Liver (tissue), 3 donors: ENCODE measurements around the gene GPR132.

ENCODE experiments used
- CTCF ChIP-seq: fragments of 150-350 bp; IDR thresholded peaks from 2 replicates; pipeline ENCODE4 v1.5.1; 2017; ENCODE audit warnings: improper control_type of control experiment, low read depth, low read length; ENCODE audit not compliant: missing input control
- GABPA ChIP-seq, 2 donors: IDR thresholded peaks in 1 of 2; conservative IDR thresholded peaks in 1 of 2; 2 replicates each; pipeline ENCODE4 v1.6.1; 2016; ENCODE audit warnings: antibody characterized with exemption in 2 of 2, mild to moderate bottlenecking in 1 of 2, moderate library complexity in 1 of 2
- MAX ChIP-seq: IDR thresholded peaks from 2 replicates; pipeline ENCODE4 v1.6.1; 2016; ENCODE audit warnings: antibody characterized with exemption
- RAD21 ChIP-seq, 2 donors: IDR thresholded peaks; 2 replicates each; pipeline ENCODE4 v1.6.1; 2016; ENCODE audit warnings: antibody characterized with exemption in 2 of 2, mild to moderate bottlenecking in 2 of 2
- REST ChIP-seq: IDR thresholded peaks from 2 replicates; pipeline ENCODE4 v1.6.1; 2016; ENCODE audit warnings: antibody characterized with exemption, mild to moderate bottlenecking
- SP1 ChIP-seq: IDR thresholded peaks from 2 replicates; pipeline ENCODE4 v1.6.1; 2018; ENCODE audit warnings: antibody characterized with exemption, mild to moderate bottlenecking
- TAF1 ChIP-seq: conservative IDR thresholded peaks from 2 replicates; pipeline ENCODE4 v1.6.1; 2016; ENCODE audit warnings: antibody characterized with exemption, mild to moderate bottlenecking
- donor health status: healthy.
- donor health status: healthy.

GRCh38 chr14:105058521-105059034 is 6.7 kb downstream of the GPR132 start:
- TF ChIP-seq CTCF (no peak), MAX (no peak), RAD21 (IDR thresholded peaks at IDR 0.05) (no peak), REST (no peak), GABPA (IDR thresholded peaks at IDR 0.05 in 1 of 2, conservative IDR thresholded peaks at IDR 0.05 in 1 of 2) (no peak), SP1 (no peak), TAF1 (no peak)
